Activated CD4-positive, alpha-beta memory T cell treated with anti-CD3 and anti-CD28 coated beads for 36 hours (primary cell): ENCODE results near the gene NAB1. TPM values are rescaled to one million over a fixed set of nuclear protein-coding genes. Genes with fewer than 3 reads are reported as not detected.

Experiments
- CTCF ChIA-PET: fragments of 350-600 bp; sonication (Branson Sonifier 250); formaldehyde crosslinking; loops from one replicate; lab custom pipeline; 2021; ENCODE audit warnings: antibody characterized with exemption, inconsistent platforms; lab: Charles Lee
- POLR2A ChIA-PET: fragments of 350-600 bp; sonication (Branson Sonifier 250); formaldehyde crosslinking; loops from one replicate; lab custom pipeline; 2021; ENCODE audit warnings: antibody characterized with exemption; lab: Charles Lee
- DNase-seq: peaks from one replicate; pipeline ENCODE4 v3.0.0-alpha.2; 2020
- H3K27ac Mint-ChIP-seq: one replicate; pipeline ENCODE4 v1.8.0; 2021; ENCODE audit warnings: mixed read lengths
- H3K27me3 Mint-ChIP-seq: one replicate; pipeline ENCODE4 v1.8.0; 2021; ENCODE audit warnings: mixed read lengths
- H3K36me3 Mint-ChIP-seq: one replicate; pipeline ENCODE4 v1.8.0; 2021; ENCODE audit warnings: mixed read lengths
- H3K4me1 Mint-ChIP-seq: one replicate; pipeline ENCODE4 v1.8.0; 2021; ENCODE audit warnings: low read depth, mixed read lengths
- H3K4me3 Mint-ChIP-seq: one replicate; pipeline ENCODE4 v1.8.0; 2021; ENCODE audit warnings: mild to moderate bottlenecking, mixed read lengths
- H3K9me3 Mint-ChIP-seq: one replicate; pipeline ENCODE4 v1.8.0; 2021; ENCODE audit warnings: mixed read lengths
- intact Hi-C: fragments of 100-400 bp; cut with micrococcal nuclease; formaldehyde crosslinking; loops from one replicate; pipeline ENCODE4 v1.15.1; 2023
- total RNA-seq, 2 experiments: library from RNA; stranded (reverse); gene quantifications; one replicate each; pipeline ENCODE4 v1.2.3, GENCODE V29; 2021

NAB1 gene
- total RNA-seq, 2 experiments from 2014 or later, result 48.7 to 51.5 TPM

DNA sequence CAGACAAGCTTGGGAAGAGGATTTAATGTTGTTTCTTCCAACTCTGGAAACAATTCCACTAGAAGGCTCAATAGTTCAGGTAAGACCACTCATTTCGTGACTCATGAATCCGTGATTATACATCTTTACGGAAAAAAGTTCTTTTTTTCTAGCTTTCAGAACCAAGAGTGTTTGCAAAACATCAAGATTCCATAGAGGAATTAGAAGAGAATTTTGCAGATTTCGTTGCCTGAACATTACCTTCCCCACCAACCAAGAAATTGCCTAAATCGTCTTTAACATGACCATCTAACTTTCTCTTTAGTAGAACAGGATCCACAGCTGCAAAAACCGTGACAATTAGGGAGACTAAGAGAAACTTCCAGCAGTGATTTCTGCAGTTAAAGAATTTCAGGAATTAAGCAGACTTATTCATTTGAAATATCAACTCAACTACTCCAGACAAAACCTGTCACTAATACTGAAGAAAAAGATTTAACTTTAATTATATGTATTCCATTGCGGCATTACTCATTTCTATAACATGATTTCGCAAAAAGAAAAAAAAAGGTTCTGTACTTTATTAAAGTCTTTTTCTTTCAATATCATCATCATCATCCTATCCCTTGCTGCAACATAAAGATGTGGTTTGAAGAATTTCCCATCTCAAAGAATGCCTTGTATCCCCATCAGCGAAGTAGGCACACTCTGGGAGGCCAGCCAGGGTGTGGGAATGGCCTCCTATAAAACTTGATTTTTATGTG is 1.9 kb upstream of the NAB1 start:
- Mint-ChIP-seq H3K4me3 (peak overlapping the region; percentile 34), H3K27ac (peak overlapping the region; percentile 36), H3K27me3 (no peaks in the 10 kb centered on the region), H3K4me1 (peaks cover 42% of the 10 kb centered on the region), H3K36me3 (peaks cover 9% of the 10 kb centered on the region), H3K9me3 (no peaks in the 10 kb centered on the region)
- intact Hi-C loops, result loop anchor here (5.0 kb wide), 1 partner anchor 115 kb away; no protein-coding TSS in a partner anchor
- DNase-seq, result no peak
- ChIA-PET POLR2A (interaction anchor here (1.1 to 12.0 kb wide), 2 partner anchors 10 to 31 kb away, joined by 4 to 110 read pairs; no protein-coding TSS in a partner anchor), CTCF (interaction anchor here (0.8 to 2.0 kb wide), 4 partner anchors 8 to 116 kb away, joined by 3 to 7 read pairs (median 4); no protein-coding TSS in a partner anchor)

DNA sequence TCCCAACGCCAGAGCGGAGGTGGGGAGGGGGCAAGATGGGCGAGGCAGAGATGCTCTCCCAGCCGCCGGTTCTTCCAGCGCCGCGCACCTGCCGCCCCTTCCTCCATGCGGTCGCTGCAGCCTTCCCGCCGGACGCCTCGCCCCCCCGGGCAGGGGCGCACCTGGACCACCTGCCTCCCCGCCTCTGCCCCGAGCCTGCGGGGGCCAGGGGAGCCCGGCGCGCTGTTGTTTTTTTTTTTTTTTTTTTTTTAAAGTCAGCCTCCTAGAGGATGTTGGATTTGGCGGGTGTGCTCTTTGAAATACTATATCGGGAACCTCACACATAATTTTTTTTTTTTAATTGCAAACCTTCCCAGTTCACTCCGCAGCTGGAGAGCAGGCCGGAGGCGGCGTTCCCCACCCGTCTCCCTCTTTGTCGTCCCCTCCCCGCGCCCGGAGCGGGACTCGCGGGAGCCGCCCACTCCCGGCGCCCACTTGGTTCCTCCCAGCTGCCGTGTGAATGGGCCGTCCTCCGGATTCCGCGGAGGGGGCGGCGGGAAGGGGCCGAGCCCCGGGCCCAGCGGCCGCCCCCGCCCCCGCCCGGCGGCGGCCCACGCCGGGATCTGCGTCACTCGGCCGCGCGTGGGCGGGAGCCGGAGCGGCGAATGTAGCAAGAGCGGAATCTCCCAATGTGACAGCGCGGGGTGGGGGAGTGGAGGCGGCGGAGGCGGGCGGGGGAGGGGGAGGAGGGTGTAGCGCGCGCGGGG is 421 bp upstream of the NAB1 start:
- intact Hi-C loops, result loop anchor here (1.0 to 5.0 kb wide), 5 partner anchors 30 to 240 kb away; partner anchors contain the start of gene MFSD6
- H3K4me3 Mint-ChIP-seq, result peak overlapping the region; percentile 75
- H3K4me1 Mint-ChIP-seq, result peaks cover 38% of the 10 kb centered on the region
- no peaks in the 10 kb centered on the region for H3K9me3 Mint-ChIP-seq
- ChIA-PET CTCF (interaction anchor here (0.7 to 0.8 kb wide), 2 partner anchors 29 to 31 kb away, joined by 3 to 4 read pairs; no protein-coding TSS in a partner anchor), POLR2A (interaction anchor here (0.5 to 12.0 kb wide), 4 partner anchors 19 to 74 kb away, joined by 3 to 110 read pairs (median 5); no protein-coding TSS in a partner anchor)
- H3K27me3 Mint-ChIP-seq, result no peaks in the 10 kb centered on the region
- peak; percentile 85 for DNase-seq
- peaks cover 9% of the 10 kb centered on the region for H3K36me3 Mint-ChIP-seq
- H3K27ac Mint-ChIP-seq, result peak overlapping the region; percentile 82

- POLR2A ChIA-PET, result interaction anchor here (0.8 to 12.0 kb wide), 9 partner anchors 13 to 243 kb away, joined by 3 to 110 read pairs (median 4); partner anchors contain the start of gene NEMP2
- Mint-ChIP-seq H3K9me3 (no peaks in the 10 kb centered on the region), H3K4me1 (peaks cover 33% of the 10 kb centered on the region), H3K27ac (peak overlapping the region; percentile 97), H3K27me3 (no peaks in the 10 kb centered on the region), H3K36me3 (peaks cover 9% of the 10 kb centered on the region), H3K4me3 (peak overlapping the region; percentile 84)
- no peak for DNase-seq
- CTCF ChIA-PET, result interaction anchor here (0.9 to 2.6 kb wide), 3 partner anchors 29 to 267 kb away, joined by 3 to 27 read pairs (median 3); no protein-coding TSS in a partner anchor
- intact Hi-C loops, result loop anchor here (1.0 to 5.0 kb wide), 6 partner anchors 28 to 242 kb away; partner anchors contain the start of genes MFSD6 and NEMP2
These were observed 1.0 kb downstream of the NAB1 start for GRCh38 chr2:190649798-190650390.

DNA sequence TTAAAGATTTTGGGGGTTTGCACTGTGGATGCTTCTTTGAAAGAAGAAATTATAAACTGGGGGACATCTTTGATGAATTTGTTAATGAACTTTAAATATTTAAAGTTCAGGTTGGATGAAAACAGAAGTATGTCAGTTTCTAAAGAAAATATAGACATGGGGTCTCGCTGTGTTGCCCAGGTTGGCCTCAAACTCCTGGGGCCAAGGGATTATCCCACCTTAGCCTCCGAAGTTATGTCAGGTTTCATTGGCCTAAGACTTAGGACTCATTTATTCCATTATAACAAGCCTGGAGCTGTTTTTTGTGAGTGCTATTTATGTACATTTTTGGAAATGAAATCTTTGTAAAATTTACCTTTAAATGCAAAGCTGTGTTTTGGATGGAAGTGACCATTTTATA is 2.5 kb downstream of the NAB1 start:
- CTCF ChIA-PET, result interaction anchor here (1.0 to 2.6 kb wide), 3 partner anchors 12 to 28 kb away, joined by 4 to 27 read pairs (median 4); no protein-coding TSS in a partner anchor
- no peak for DNase-seq
- POLR2A ChIA-PET, result interaction anchor here (0.6 to 12.0 kb wide), 7 partner anchors 10 to 284 kb away, joined by 3 to 110 read pairs (median 5); no protein-coding TSS in a partner anchor
- Mint-ChIP-seq H3K4me3 (peak overlapping the region; percentile 84), H3K36me3 (peaks cover 15% of the 10 kb centered on the region), H3K27me3 (no peaks in the 10 kb centered on the region), H3K27ac (peak overlapping the region; percentile 72), H3K4me1 (peaks cover 39% of the 10 kb centered on the region), H3K9me3 (no peaks in the 10 kb centered on the region)
- intact Hi-C loops, result loop anchor here (1.0 kb wide), 1 partner anchor 9 kb away; no protein-coding TSS in a partner anchor

DNA sequence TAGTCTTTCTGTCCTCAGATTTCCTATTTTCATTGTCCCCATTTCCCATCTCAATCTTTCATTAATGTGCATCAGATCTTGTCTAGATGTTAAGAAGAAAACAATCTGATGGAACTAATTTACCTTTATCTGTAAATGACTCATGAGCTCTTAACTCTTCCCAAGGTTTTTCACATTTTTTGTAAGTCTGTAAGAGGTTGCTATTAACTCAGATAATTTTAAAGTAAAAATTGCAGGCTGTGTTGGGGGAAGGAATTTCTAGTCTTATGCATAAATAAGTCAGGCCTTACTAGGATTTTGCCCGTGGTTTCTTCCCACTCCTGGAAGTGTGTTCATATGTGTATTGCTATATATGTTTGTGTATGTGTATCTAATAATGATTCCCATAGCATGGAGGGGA is 4.3 kb downstream of the NAB1 start:
- intact Hi-C loops, result no loop called here
- Mint-ChIP-seq H3K27me3 (no peaks in the 10 kb centered on the region), H3K27ac (no peak overlapping the region), H3K36me3 (peaks cover 15% of the 10 kb centered on the region), H3K4me3 (no peak overlapping the region), H3K4me1 (peaks cover 39% of the 10 kb centered on the region), H3K9me3 (no peaks in the 10 kb centered on the region)
- no peak for DNase-seq
- CTCF ChIA-PET, result interaction anchor here (1.0 to 1.9 kb wide), 4 partner anchors 8 to 170 kb away, joined by 3 to 5 read pairs (median 4); no protein-coding TSS in a partner anchor
- POLR2A ChIA-PET, result interaction anchor here (0.9 to 12.0 kb wide), 4 partner anchors 8 to 66 kb away, joined by 3 to 110 read pairs (median 7); no protein-coding TSS in a partner anchor

GRCh38 chr2:190653931-190654330 is 5.0 kb downstream of the NAB1 start:
- POLR2A ChIA-PET, result interaction anchor here (12.0 kb wide), 1 partner anchor 24 kb away, joined by 110 read pairs; no protein-coding TSS in a partner anchor
- H3K27me3 Mint-ChIP-seq, result no peaks in the 10 kb centered on the region
- CTCF ChIA-PET, result no interaction called here
- no peak overlapping the region for H3K4me3 Mint-ChIP-seq
- H3K27ac Mint-ChIP-seq, result no peak overlapping the region
- intact Hi-C loops, result no loop called here
- peaks cover 16% of the 10 kb centered on the region for H3K36me3 Mint-ChIP-seq
- peaks cover 46% of the 10 kb centered on the region for H3K4me1 Mint-ChIP-seq
- no peak for DNase-seq
- no peaks in the 10 kb centered on the region for H3K9me3 Mint-ChIP-seq

GRCh38 chr2:190655113-190655512 is 6.2 kb downstream of the NAB1 start:
- Mint-ChIP-seq H3K4me3 (no peak overlapping the region), H3K36me3 (peaks cover 19% of the 10 kb centered on the region), H3K27me3 (no peaks in the 10 kb centered on the region), H3K4me1 (peaks cover 56% of the 10 kb centered on the region), H3K27ac (no peak overlapping the region), H3K9me3 (no peaks in the 10 kb centered on the region)
- DNase-seq, result no peak
- ChIA-PET POLR2A (interaction anchor here (12.0 kb wide), 1 partner anchor 23 kb away, joined by 110 read pairs; no protein-coding TSS in a partner anchor), CTCF (interaction anchor here (0.9 kb wide), 1 partner anchor 8 kb away, joined by 3 read pairs; no protein-coding TSS in a partner anchor)
- intact Hi-C loops, result no loop called here

- no peak overlapping the region for H3K27ac Mint-ChIP-seq
These were observed 6.7 kb downstream of the NAB1 start for GRCh38 chr2:190655570-190655969.

DNA sequence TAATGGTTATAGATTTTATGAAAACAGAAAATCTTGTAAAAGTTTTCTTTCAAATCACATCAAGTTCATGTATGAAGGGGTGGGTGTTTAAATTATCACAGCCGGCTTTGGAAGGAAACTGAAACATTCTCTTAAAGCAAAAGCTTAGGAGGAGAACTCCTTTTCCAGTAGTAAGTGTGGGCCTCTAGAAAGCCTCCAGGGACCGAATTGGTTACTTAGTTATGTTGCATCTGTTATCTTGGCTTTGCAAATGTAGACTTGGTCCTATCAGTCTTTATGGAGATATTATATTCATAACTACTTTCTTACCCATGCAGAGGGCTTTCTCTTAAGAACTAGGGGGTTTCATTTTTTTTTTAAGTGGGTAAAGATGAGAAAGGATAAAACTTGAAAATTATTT is 7.4 kb downstream of the NAB1 start:
- DNase-seq, result no peak
- POLR2A ChIA-PET, result interaction anchor here (0.6 to 12.0 kb wide), 2 partner anchors 22 to 945 kb away, joined by 6 to 110 read pairs; no protein-coding TSS in a partner anchor
- intact Hi-C loops, result no loop called here
- Mint-ChIP-seq H3K36me3 (peaks cover 22% of the 10 kb centered on the region), H3K4me1 (peaks cover 56% of the 10 kb centered on the region), H3K27me3 (no peaks in the 10 kb centered on the region), H3K27ac (peak overlapping the region; percentile 49), H3K4me3 (peak overlapping the region; percentile 8), H3K9me3 (no peaks in the 10 kb centered on the region)
- CTCF ChIA-PET, result interaction anchor here (1.5 kb wide), 1 partner anchor 25 kb away, joined by 3 read pairs; no protein-coding TSS in a partner anchor

More at GRCh38 chr2:190655570-190655969, 6.7 kb downstream of the NAB1 start:
- intact Hi-C loops, result no loop called here
- H3K36me3 Mint-ChIP-seq, result peaks cover 20% of the 10 kb centered on the region
- no peak for DNase-seq
- ChIA-PET POLR2A (interaction anchor here (12.0 kb wide), 1 partner anchor 22 kb away, joined by 110 read pairs; no protein-coding TSS in a partner anchor), CTCF (interaction anchor here (0.9 kb wide), 1 partner anchor 8 kb away, joined by 3 read pairs; no protein-coding TSS in a partner anchor)
- peaks cover 56% of the 10 kb centered on the region for H3K4me1 Mint-ChIP-seq
- H3K4me3 Mint-ChIP-seq, result no peak overlapping the region
- no peaks in the 10 kb centered on the region for H3K27me3 Mint-ChIP-seq
- no peaks in the 10 kb centered on the region for H3K9me3 Mint-ChIP-seq

- no peak for DNase-seq
- H3K36me3 Mint-ChIP-seq, result peaks cover 27% of the 10 kb centered on the region
- no peaks in the 10 kb centered on the region for H3K27me3 Mint-ChIP-seq
- H3K27ac Mint-ChIP-seq, result peak overlapping the region; percentile 47
- no peaks in the 10 kb centered on the region for H3K9me3 Mint-ChIP-seq
- peaks cover 62% of the 10 kb centered on the region for H3K4me1 Mint-ChIP-seq
- intact Hi-C loops, result no loop called here
- POLR2A ChIA-PET, result interaction anchor here (12.0 kb wide), 1 partner anchor 20 kb away, joined by 110 read pairs; no protein-coding TSS in a partner anchor
- H3K4me3 Mint-ChIP-seq, result no peak overlapping the region
- CTCF ChIA-PET, result interaction anchor here (1.5 kb wide), 1 partner anchor 23 kb away, joined by 3 read pairs; no protein-coding TSS in a partner anchor
These were observed 8.8 kb downstream of the NAB1 start for GRCh38 chr2:190657474-190658255.
